MM.1S (cell line): Measurements from ENCODE around the gene NEGR1.

Experiments used
- DNase-seq: peaks from one replicate; pipeline ENCODE4 v3.0.0-alpha.2; 2015
- H2AFZ ChIP-seq: fragments of 300-600 bp; sonication (generic); 2 replicates; pipeline ENCODE4 v1.6.0; 2016; ENCODE audit warnings: antibody characterized with exemption, low read length
- H3F3A ChIP-seq: fragments of 300-600 bp; sonication (generic); 2 replicates; pipeline ENCODE4 v1.6.1; 2016; ENCODE audit warnings: mild to moderate bottlenecking, antibody characterized with exemption, low read length, moderate library complexity, mixed read lengths; ENCODE audit not compliant: insufficient read depth
- H3K27ac ChIP-seq: fragments of 300-600 bp; sonication (generic); 2 replicates; pipeline ENCODE4 v1.5.1; 2016; ENCODE audit warnings: mild to moderate bottlenecking, low read length
- H3K27me3 ChIP-seq: fragments of 300-600 bp; sonication (generic); replicated peaks from 2 replicates; pipeline ENCODE4 v1.6.0; 2016; ENCODE audit warnings: low read length; ENCODE audit not compliant: insufficient read depth
- H3K36me3 ChIP-seq: fragments of 300-600 bp; sonication (generic); replicated peaks from 2 replicates; pipeline ENCODE4 v1.6.1; 2016; ENCODE audit warnings: mild to moderate bottlenecking, low read length, mixed read lengths; ENCODE audit not compliant: insufficient read depth
- H3K4me1 ChIP-seq: fragments of 300-600 bp; sonication (generic); 2 replicates; pipeline ENCODE4 v1.6.1; 2016; ENCODE audit warnings: low read length, mixed read lengths
- H3K4me2 ChIP-seq: fragments of 300-600 bp; sonication (generic); 2 replicates; pipeline ENCODE4 v1.6.0; 2016; ENCODE audit warnings: low read depth, low read length
- H3K4me3 ChIP-seq: fragments of 300-600 bp; sonication (generic); 2 replicates; pipeline ENCODE4 v1.5.1; 2016; ENCODE audit warnings: low read length, mixed read lengths
- H3K79me2 ChIP-seq: fragments of 300-600 bp; sonication (generic); 2 replicates; pipeline ENCODE4 v1.6.1; 2016; ENCODE audit warnings: mixed run types, low read length, mixed read lengths
- H3K9ac ChIP-seq: fragments of 300-600 bp; sonication (generic); 2 replicates; pipeline ENCODE4 v1.6.1; 2016; ENCODE audit warnings: low read length, mixed read lengths
- H3K9me2 ChIP-seq: fragments of 300-600 bp; sonication (generic); replicated peaks from 2 replicates; pipeline ENCODE4 v1.6.1; 2016; ENCODE audit warnings: mild to moderate bottlenecking, low read length, mixed read lengths; ENCODE audit not compliant: insufficient read depth
- H3K9me3 ChIP-seq: fragments of 300-600 bp; sonication (generic); replicated peaks from 2 replicates; pipeline ENCODE4 v1.6.1; 2016; ENCODE audit warnings: mild to moderate bottlenecking, low read length, mixed read lengths; ENCODE audit not compliant: insufficient read depth
- H4K20me1 ChIP-seq: fragments of 300-600 bp; sonication (generic); 2 replicates; pipeline ENCODE4 v1.6.1; 2016; ENCODE audit warnings: mild to moderate bottlenecking, low read length, moderate library complexity, mixed read lengths; ENCODE audit not compliant: insufficient read depth
- EZH2 ChIP-seq: fragments of 300-600 bp; sonication (generic); optimal IDR thresholded peaks from 2 replicates; pipeline ENCODE3; 2017; ENCODE audit warnings: low read depth, mild to moderate bottlenecking, antibody characterized with exemption, low read length, mixed read lengths
- EZH2phosphoT487 ChIP-seq: fragments of 300-600 bp; sonication (generic); IDR thresholded peaks from 2 replicates; pipeline ENCODE4 v1.6.1; 2018; ENCODE audit warnings: antibody characterized with exemption, low read length
- TF ChIP-seq, protein P1 (sequence below): fragments of 300-600 bp; sonication (generic); IDR thresholded peaks from 2 replicates; pipeline ENCODE4 v1.5.1; 2016; ENCODE audit warnings: antibody characterized with exemption, low read length, mixed read lengths

The NEGR1 gene

DNA sequence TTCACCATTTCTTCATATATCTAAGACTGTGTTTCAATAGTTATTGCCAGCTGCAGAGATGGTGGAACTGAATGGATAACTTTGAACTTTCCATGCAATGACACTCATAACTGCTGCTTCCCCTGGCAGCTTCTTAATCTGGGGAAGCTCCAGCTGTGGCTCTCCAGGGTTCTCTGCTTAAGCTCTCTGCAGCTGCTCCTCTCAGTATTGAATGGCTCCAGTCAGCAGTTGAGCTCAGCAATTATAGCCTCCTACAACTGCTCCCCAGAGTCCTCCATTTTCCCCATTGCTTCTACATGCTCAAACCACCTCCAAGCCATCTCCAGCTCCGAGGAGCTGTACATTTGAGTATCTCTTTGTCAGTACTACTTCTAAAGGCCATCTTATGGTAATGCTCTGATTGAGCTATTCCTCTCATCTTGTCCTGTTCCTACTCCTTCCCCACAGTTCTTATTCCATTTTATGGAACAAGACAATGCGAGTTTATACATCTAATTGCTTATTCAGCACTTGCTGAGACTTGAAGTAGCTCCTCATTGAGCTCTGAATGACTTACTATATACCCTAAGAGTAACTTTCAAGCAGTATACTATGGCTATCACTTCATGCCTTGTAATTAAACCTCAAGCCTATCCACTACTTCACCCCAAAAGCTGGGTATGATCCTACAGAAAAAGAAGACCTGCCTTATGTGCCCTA is 362.4 kb downstream of the NEGR1 start:
- Histone ChIP-seq H3K4me3 (no peak overlapping the region), H4K20me1 (no peaks in the 10 kb centered on the region), H3K79me2 (no peaks in the 10 kb centered on the region), H3K27me3 (no peaks in the 10 kb centered on the region), H2AFZ (peak overlapping the region; percentile 27; the same call in 1 of the 2 replicates), H3K27ac (peak overlapping the region; percentile 34; the same call in 1 of the 2 replicates), H3K9me2 (no peaks in the 10 kb centered on the region), H3F3A (peaks cover 8% of the 10 kb centered on the region), H3K4me1 (peaks cover 19% of the 10 kb centered on the region), H3K9ac (no peak overlapping the region), H3K9me3 (no peaks in the 10 kb centered on the region), H3K4me2 (peak overlapping the region; percentile 12), H3K36me3 (no peaks in the 10 kb centered on the region)
- TF ChIP-seq, protein P1, sequence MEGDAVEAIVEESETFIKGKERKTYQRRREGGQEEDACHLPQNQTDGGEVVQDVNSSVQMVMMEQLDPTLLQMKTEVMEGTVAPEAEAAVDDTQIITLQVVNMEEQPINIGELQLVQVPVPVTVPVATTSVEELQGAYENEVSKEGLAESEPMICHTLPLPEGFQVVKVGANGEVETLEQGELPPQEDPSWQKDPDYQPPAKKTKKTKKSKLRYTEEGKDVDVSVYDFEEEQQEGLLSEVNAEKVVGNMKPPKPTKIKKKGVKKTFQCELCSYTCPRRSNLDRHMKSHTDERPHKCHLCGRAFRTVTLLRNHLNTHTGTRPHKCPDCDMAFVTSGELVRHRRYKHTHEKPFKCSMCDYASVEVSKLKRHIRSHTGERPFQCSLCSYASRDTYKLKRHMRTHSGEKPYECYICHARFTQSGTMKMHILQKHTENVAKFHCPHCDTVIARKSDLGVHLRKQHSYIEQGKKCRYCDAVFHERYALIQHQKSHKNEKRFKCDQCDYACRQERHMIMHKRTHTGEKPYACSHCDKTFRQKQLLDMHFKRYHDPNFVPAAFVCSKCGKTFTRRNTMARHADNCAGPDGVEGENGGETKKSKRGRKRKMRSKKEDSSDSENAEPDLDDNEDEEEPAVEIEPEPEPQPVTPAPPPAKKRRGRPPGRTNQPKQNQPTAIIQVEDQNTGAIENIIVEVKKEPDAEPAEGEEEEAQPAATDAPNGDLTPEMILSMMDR: no peak
- TF ChIP-seq EZH2 (no peak), EZH2phosphoT487 (no peak)
- peak; percentile 54 for DNase-seq

DNA sequence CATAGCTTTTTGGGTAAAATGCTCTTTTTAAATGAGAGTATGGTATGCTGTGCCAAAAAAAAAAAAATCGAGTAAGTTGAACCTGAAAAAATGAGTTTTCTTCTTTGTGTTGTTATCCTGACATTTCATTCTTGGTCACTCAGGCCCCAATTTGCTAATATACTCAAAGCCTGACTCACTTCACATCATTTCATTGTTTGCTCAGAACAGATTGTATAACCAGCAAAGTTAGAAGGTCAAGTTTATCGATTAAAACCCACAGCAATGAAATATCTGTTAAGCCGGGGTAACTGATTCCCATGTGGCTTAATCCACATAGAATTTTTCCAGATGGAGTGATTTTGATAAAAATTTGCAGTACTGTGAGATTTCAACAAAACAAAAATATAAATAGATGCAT is 363.7 kb downstream of the NEGR1 start:
- H3K9me2 ChIP-seq: no peaks in the 10 kb centered on the region
- TF ChIP-seq, protein P1: no peak
- no peak for TF ChIP-seq EZH2
- TF ChIP-seq EZH2phosphoT487: no peak
- H2AFZ ChIP-seq: no peak overlapping the region
- DNase-seq: no peak
- H3K27me3 ChIP-seq: no peaks in the 10 kb centered on the region
- H3K4me1 ChIP-seq: peaks cover 19% of the 10 kb centered on the region
- no peak overlapping the region for H3K4me2 ChIP-seq
- H3K9ac ChIP-seq: no peak overlapping the region
- H4K20me1 ChIP-seq: no peaks in the 10 kb centered on the region
- H3K27ac ChIP-seq: no peak overlapping the region
- H3K79me2 ChIP-seq: no peaks in the 10 kb centered on the region
- no peaks in the 10 kb centered on the region for H3K36me3 ChIP-seq
- no peaks in the 10 kb centered on the region for H3K9me3 ChIP-seq
- H3K4me3 ChIP-seq: no peak overlapping the region
- H3F3A ChIP-seq: peaks cover 8% of the 10 kb centered on the region

DNA sequence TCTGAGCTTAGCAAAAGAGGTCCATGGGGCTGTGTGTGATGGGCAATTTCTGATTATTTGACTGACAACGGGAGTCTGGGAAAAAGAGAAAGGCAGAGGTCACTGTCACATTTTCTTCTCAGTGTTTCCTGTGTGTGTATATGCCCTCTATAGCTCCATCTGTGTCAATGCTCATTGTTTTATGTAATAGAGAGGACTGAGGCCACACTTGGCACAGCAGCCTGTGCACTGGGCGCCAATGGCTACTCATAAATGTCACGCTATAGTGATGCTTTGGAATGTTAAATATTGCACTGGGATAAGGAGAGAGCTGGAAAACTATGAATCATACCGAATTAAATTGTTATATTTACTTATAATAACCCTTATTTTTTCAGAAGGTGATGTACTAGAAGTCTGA is 365.4 kb downstream of the NEGR1 start:
- Histone ChIP-seq H3K9me2 (no peaks in the 10 kb centered on the region), H2AFZ (no peak overlapping the region), H3K4me1 (peaks cover 19% of the 10 kb centered on the region), H3K79me2 (no peaks in the 10 kb centered on the region), H3K9ac (no peak overlapping the region), H3F3A (peaks cover 8% of the 10 kb centered on the region), H3K4me3 (no peak overlapping the region), H3K4me2 (no peak overlapping the region), H3K36me3 (no peaks in the 10 kb centered on the region), H3K27ac (no peak overlapping the region), H3K9me3 (no peaks in the 10 kb centered on the region), H4K20me1 (no peaks in the 10 kb centered on the region), H3K27me3 (no peaks in the 10 kb centered on the region)
- no peak for DNase-seq
- TF ChIP-seq EZH2 (no peak), EZH2phosphoT487 (no peak)
- TF ChIP-seq, protein P1: no peak
